ENCODE data around the gene KMT2B.

The KMT2B gene

DNA sequence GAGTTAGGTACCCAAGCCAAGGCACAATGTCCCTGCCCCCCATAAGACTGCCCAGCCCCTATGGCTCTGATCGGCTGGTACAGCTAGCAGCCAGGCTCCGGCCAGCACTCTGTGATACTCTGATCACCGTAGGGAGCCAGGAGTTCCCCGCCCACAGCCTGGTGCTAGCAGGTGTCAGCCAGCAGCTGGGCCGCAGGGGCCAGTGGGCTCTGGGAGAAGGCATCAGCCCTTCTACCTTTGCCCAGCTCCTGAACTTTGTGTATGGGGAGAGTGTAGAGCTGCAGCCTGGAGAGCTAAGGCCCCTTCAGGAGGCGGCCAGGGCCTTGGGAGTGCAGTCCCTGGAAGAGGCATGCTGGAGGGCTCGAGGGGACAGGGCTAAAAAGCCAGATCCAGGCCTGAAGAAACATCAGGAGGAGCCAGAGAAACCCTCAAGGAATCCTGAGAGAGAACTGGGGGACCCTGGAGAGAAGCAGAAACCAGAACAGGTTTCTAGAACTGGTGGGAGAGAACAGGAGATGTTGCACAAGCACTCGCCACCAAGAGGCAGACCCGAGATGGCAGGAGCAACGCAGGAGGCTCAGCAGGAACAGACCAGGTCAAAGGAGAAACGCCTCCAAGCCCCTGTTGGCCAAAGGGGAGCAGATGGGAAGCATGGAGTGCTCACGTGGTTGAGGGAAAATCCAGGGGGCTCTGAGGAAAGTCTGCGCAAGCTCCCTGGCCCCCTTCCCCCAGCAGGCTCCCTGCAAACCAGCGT lies 3.0 kb upstream of the KMT2B start:
- no peak overlapping the region for H3K4me3 ChIP-seq (ENCODE audit: low read depth, low read length)
- peaks cover 7% of the 10 kb centered on the region for H3K4me1 ChIP-seq
- peaks cover 9% of the 10 kb centered on the region for H3K79me2 ChIP-seq
- H3K36me3 ChIP-seq (ENCODE audit: control insufficient read depth, insufficient read depth, low read length) = no peaks in the 10 kb centered on the region
- H3K4me2 ChIP-seq (ENCODE audit: low read length) = no peak overlapping the region
- no peaks in the 10 kb centered on the region for H3K27me3 ChIP-seq (ENCODE audit: control insufficient read depth, insufficient read depth, low read length)
- no peak overlapping the region for H3K27ac ChIP-seq
- H3K9me3 ChIP-seq (ENCODE audit: control insufficient read depth, low read length) = no peaks in the 10 kb centered on the region
- TF ChIP-seq, protein P1, sequence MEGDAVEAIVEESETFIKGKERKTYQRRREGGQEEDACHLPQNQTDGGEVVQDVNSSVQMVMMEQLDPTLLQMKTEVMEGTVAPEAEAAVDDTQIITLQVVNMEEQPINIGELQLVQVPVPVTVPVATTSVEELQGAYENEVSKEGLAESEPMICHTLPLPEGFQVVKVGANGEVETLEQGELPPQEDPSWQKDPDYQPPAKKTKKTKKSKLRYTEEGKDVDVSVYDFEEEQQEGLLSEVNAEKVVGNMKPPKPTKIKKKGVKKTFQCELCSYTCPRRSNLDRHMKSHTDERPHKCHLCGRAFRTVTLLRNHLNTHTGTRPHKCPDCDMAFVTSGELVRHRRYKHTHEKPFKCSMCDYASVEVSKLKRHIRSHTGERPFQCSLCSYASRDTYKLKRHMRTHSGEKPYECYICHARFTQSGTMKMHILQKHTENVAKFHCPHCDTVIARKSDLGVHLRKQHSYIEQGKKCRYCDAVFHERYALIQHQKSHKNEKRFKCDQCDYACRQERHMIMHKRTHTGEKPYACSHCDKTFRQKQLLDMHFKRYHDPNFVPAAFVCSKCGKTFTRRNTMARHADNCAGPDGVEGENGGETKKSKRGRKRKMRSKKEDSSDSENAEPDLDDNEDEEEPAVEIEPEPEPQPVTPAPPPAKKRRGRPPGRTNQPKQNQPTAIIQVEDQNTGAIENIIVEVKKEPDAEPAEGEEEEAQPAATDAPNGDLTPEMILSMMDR (IDR thresholded peaks at IDR 0.05) = no peak
- no peak overlapping the region for H2AFZ ChIP-seq
- no peak overlapping the region for H3K9ac ChIP-seq

GRCh38 chr19:35715355-35715809 lies 2.4 kb upstream of the KMT2B start:
- Histone ChIP-seq H3K4me2 (ENCODE audit: low read length) (peak overlapping the region; percentile 89), H3K79me2 (peaks cover 15% of the 10 kb centered on the region), H3K36me3 (ENCODE audit: control insufficient read depth, insufficient read depth, low read length) (no peaks in the 10 kb centered on the region), H3K27me3 (ENCODE audit: control insufficient read depth, insufficient read depth, low read length) (no peaks in the 10 kb centered on the region), H3K9me3 (ENCODE audit: control insufficient read depth, low read length) (no peaks in the 10 kb centered on the region), H3K4me3 (ENCODE audit: low read depth, low read length) (peak overlapping the region; percentile 93), H2AFZ (peak overlapping the region; percentile 95), H3K4me1 (peaks cover 7% of the 10 kb centered on the region), H3K27ac (peak overlapping the region; percentile 95), H3K9ac (no peak overlapping the region)
- TF ChIP-seq, protein P1 (IDR thresholded peaks at IDR 0.05) = no peak

DNA sequence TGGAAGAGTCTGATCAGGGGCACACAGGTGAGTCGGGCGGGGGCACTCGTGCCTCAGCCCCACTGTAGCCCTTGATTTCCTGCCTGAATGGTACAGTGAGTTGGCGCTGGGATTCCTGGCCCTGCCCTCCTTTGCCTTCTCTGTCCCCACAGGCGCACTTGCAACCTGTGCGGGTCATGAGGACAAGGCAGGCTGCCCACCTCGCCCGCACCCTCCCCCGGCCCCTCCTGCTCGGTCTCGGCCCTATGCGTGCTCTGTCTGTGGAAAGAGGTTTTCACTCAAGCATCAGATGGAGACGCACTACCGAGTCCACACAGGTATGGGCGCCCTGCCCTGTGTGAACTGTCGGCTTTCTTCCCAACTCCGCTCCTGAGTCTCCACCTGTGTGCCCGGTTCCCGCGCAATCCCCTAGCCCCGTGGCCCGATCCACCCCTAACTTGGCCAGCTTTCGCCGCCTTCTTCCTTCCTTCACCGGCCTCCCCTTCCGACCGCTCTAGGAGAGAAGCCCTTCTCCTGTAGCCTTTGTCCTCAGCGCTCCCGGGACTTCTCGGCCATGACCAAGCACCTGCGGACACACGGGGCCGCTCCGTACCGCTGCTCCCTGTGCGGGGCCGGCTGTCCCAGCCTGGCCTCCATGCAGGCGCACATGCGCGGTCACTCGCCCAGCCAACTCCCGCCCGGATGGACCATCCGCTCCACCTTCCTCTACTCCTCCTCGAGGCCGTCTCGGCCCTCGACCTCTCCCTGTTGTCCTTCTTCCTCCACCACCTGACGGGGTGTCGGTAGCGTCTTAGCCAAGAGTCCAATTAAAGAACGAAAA lies 1.6 kb upstream of the KMT2B start:
- Histone ChIP-seq H3K79me2 (peaks cover 18% of the 10 kb centered on the region), H3K4me3 (ENCODE audit: low read depth, low read length) (peak overlapping the region; percentile 93), H2AFZ (peak overlapping the region; percentile 95), H3K36me3 (ENCODE audit: control insufficient read depth, insufficient read depth, low read length) (no peaks in the 10 kb centered on the region), H3K9me3 (ENCODE audit: control insufficient read depth, low read length) (no peaks in the 10 kb centered on the region), H3K4me1 (peaks cover 7% of the 10 kb centered on the region), H3K27me3 (ENCODE audit: control insufficient read depth, insufficient read depth, low read length) (no peaks in the 10 kb centered on the region), H3K9ac (peak overlapping the region; percentile 9), H3K4me2 (ENCODE audit: low read length) (peak overlapping the region; percentile 89), H3K27ac (peak overlapping the region; percentile 95)
- TF ChIP-seq, protein P1 (IDR thresholded peaks at IDR 0.05) = no peak

DNA sequence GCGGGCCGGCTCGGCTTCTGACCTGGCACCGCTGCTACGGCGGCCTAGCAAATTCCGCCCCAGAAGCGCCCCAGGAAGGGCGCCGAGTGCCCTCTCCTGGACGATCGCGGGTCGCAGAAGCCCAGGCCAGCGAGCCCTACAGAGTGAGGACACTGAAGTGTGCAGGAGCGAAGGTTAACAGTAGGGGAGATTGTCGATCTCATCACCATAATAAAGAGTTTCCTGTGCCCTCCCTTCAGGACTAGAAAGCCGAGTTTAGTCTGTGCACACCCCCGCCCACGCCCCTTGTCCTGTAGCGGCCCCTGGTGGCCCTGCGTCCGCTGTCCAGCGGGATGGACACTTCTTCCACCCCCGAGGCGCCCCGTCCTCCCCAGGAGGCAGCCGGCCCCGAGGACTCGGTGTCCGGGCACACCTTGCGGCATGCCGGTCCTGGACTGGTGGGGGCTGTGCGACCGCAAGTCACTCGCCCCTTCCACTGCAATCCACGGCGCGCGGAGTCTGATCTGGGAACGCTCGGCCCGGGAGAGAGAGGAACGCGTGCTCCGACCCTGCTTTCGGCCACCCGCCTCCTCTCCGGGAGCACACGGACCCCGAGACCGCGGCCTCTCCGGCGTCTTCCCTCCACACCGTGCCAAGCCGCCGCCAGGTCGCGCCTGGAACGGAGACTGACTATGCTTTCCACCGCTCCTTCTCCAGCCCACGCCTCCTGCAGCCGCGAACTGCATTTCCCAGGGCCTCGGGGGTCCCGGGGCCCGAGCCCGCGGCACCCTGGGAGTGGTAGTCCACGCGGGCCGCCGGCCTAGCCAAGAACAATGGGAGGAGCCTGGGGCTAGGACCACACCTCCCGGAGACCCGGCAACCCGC lies 770 bp upstream of the KMT2B start:
- peak overlapping the region; percentile 9 for H3K9ac ChIP-seq

More for the DNA sequence above, 770 bp upstream of the KMT2B start:
- TF ChIP-seq, protein P1 (IDR thresholded peaks at IDR 0.05) = peak; percentile 94
- Histone ChIP-seq H3K27ac (peak overlapping the region; percentile 95), H3K9me3 (ENCODE audit: control insufficient read depth, low read length) (no peaks in the 10 kb centered on the region), H3K27me3 (ENCODE audit: control insufficient read depth, insufficient read depth, low read length) (no peaks in the 10 kb centered on the region), H3K4me2 (ENCODE audit: low read length) (peak overlapping the region; percentile 89), H2AFZ (peak overlapping the region; percentile 95), H3K79me2 (peaks cover 24% of the 10 kb centered on the region), H3K4me3 (ENCODE audit: low read depth, low read length) (peak overlapping the region; percentile 93), H3K36me3 (ENCODE audit: control insufficient read depth, insufficient read depth, low read length) (no peaks in the 10 kb centered on the region), H3K4me1 (peaks cover 7% of the 10 kb centered on the region)

All from parathyroid adenoma (tissue), 2 donors.